GM20431 (cell line): ENCODE data around the gene C3orf20.

ENCODE experiments used
- in situ Hi-C: fragments of 300-500 bp; cut with MseI, MboI; formaldehyde crosslinking; loops from one replicate; pipeline ENCODE4 v1.15.0; 2020; ENCODE audit warnings: low sequenced_read_pairs; ENCODE audit not compliant: unreplicated experiment

C3orf20 gene

DNA sequence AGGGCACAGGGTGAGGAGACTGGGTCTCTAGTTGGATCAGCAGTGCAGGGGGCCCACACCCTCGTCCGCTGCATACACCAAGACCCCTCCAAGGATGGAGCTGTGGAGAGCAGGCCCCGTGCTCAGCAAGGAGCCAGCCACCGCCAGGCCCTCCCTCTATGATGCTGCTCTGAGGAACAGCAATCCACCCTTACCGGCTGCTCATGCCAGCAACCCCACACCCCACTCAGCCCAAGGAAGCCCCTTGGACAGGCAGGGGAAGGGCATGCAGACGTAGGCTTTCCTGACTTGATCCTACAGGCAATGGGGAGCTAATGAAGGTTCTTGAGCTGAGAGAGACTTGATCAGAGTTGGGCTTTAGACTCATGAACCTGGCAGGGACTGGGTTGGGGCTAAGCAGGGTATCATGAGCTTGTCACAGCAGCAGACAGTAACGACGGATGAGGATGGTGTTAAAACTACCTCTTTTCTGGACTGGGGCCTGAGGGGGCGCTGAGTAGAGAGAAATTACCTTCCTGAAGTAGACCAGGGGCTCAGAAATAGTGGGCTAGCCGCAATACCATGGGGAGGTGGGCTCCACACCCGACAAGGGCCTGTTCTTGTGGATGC lies 93.3 kb downstream of the C3orf20 start:
- in situ Hi-C loops: no loop called here

GRCh38 chr3:14768881-14769280 lies 93.9 kb downstream of the C3orf20 start:
- in situ Hi-C loops: no loop called here

DNA sequence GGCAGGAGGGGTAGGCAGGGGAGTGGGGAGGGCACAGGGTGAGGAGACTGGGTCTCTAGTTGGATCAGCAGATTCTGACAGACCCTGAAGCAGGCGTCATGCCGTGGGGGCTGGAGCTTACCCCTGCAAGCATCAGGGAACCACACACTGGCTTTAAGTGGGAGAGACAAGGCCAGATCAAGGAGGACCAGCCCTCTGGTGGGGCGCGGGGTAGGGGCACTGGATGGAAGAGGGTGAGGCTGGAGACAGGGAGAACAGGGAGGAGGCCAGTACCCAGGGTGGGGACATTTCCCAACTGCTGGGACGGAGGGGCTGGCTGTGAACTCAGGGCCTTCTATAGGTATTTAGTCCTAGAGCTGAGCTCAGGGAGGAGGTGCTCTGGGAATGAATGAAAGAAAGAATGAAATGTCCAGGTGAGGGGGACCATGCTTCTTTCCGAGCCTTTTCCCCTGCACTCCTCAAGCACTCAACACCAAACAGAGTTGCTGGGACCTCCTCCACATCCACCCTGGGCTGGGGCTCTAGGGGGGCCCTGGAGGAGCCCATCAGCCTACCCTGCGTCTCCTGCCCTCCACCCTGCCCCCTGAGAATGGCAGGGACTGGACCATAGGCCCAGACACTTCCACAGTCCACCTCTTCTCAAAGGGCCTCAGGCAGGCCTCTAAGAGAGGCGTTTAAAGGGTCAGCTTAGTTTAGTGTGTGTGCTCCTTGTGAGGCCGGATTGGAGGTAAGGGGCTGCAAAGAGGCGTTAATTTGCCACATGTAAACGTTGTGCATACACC lies 94.8 kb downstream of the C3orf20 start:
- in situ Hi-C loops: no loop called here

DNA sequence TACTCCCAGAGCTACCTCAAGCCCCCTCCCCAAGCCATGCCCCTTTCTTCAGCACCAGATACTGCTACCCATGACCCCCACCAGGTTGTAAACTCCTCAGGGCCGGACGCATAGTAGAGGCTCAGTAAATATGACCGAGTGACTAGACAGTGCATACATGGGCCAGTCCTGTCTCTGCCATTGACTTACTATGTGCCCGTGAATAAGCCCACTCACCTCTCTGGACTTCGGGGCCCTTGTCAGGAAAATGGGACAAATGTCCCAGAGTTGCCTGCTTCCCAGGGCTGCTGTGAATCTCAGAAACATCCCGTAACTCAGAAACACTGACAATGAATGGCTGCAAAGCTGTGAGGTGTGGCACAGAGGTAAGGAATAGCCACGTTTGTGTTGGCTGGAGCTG lies 95.7 kb downstream of the C3orf20 start:
- in situ Hi-C loops: no loop called here

GRCh38 chr3:14771593-14772497 lies 96.9 kb downstream of the C3orf20 start:
- in situ Hi-C loops: no loop called here

GRCh38 chr3:14772533-14773138 lies 97.7 kb downstream of the C3orf20 start:
- in situ Hi-C loops: no loop called here

DNA sequence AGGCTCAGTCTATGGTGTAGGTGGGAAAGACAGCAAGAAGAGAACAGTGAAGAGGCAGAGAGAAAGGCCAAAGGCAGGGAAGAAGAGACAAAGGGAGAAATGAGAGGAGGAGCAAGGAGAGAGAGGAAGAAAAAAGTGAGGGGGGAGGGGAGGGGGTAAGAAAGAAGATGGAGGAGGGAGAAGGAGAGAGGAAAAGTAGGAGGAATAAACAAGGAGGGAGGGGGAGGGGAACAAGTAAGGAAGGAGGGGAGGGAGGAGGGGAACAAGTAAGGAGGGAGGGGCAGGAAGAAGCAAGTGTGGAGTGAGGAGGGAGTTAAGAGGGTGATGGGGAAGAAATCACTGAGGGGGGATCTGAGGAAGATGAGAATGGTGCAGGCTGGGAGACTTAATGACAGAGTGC lies 98.3 kb downstream of the C3orf20 start:
- in situ Hi-C loops: no loop called here

- in situ Hi-C loops: no loop called here
Measured at GRCh38 chr3:14773691-14774128, 98.8 kb downstream of the C3orf20 start.

GRCh38 chr3:14774431-14774830 lies 99.5 kb downstream of the C3orf20 start:
- in situ Hi-C loops: no loop called here

DNA sequence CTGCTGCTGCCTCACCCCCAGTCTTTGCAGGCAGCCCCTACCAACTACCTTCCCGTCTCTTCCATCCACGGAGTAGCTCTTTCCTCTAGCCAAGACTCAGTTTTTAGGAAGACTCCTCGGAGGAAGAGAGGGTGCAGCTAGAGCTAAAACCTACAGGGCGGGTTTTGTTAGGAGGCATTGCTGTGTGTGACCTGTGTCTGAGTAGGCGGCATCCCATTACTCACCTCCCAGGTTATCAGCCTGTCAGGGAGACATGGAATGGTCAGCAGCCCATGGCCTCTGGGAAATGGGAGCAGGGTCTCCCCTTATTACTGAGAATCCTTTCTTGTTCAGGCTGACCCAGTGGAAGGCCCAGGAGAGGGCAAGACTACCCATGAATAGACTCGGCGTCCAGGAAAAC lies 100.1 kb downstream of the C3orf20 start:
- in situ Hi-C loops: no loop called here

GRCh38 chr3:14775563-14775962 lies 100.6 kb downstream of the C3orf20 start:
- in situ Hi-C loops: no loop called here

DNA sequence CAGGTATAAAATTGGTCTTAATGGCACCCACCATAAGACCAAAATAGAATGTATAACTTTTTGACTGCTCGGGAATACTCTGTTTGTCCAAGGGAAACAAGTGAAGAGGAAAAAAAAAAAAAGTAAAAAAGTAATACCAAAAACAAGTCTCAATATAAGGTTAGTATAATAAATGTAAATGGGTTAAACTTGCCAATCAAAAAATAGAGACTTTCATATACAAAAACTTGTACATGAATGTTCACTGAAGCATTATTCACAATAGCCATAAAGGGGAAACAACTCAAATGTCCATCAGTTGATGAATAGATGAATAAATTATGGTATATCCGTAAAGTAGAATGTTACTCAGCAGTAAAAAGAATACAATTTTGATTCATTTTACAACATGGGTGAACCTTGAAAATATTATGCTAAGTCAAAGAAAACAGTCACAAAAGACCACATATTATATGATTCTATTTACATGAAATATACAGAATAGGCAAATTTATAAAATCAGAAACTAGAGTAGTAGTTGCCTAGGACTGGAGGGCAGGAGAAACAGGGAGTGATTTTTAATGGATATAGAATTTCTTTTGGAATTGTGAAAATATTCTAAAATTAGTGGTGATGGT lies 104.2 kb downstream of the C3orf20 start:
- in situ Hi-C loops: no loop called here

GRCh38 chr3:14780927-14781507 lies 106.1 kb downstream of the C3orf20 start:
- in situ Hi-C loops: no loop called here

DNA sequence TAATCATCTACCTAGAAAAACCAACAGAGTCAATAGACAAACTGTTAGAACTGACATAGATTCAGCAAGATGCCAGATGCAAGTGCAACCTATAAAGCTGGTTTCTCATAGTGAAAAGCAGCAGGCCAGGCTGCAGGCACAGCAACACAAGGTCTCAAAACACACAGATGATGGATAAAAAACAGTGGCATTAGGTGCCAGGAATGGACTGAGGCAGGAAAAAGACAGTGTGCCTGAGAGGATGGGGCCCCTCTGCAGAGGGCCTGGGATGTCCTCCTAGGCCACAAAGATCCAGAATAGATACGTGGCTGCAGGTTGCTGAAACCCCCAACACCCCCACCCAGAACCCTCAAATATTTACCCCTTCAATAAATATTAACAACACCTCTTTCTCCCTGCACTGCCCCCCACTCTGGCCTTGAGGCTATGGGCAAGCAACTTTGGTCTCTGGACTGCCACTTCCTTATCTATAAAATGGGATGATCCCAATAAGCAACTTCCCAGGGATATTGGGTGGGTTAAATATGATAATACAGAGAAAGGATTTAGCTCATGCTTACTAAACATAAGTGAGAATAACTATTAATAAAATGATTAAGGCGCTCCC lies 108.6 kb downstream of the C3orf20 start:
- in situ Hi-C loops: no loop called here

GRCh38 chr3:14784087-14784681 lies 109.2 kb downstream of the C3orf20 start:
- in situ Hi-C loops: no loop called here

DNA sequence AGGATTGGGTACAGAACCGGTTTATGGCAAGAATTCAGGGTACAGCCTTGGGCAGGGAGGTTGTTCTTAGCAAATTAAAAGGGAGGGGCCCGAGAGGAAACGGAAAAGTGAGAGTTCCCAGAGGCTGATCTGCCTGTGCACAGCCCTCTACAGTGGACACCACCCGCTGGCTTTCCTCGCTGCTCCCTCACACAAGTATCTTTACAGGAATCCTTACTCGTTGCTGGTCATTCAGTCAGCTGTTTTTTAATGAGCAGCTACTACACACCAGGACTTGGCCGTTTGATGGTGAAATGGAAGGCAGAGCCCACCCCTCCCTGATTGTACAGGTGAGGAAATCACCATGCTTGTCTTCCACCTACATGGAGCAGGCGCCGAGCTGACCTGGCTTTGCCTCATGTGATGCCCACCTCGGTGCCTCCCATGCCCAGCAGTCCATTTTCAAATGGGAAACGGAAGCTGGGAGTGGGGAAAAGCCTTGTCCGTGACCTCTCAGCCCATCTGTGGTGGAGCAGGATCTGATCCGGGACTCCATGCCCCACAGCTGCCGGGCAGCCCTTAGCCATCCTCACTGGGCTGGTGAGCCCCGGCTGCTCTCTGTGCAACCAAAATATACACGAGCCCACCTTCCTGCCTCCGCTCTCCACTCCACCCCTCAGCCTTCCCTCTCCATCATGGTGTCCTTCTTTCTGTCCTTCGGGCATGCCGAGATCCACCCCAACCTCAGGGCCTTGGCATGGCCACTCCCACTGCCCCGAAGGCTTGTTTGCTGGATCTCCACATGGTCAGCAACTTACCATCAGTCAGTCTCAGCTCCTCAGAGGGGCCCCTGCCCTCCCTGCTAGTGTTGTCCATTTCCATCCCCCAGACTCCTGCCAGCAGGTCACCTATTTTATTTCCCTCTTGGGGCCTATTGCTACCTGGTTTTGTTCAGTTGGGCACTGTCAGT lies 110.5 kb downstream of the C3orf20 start:
- in situ Hi-C loops: no loop called here

DNA sequence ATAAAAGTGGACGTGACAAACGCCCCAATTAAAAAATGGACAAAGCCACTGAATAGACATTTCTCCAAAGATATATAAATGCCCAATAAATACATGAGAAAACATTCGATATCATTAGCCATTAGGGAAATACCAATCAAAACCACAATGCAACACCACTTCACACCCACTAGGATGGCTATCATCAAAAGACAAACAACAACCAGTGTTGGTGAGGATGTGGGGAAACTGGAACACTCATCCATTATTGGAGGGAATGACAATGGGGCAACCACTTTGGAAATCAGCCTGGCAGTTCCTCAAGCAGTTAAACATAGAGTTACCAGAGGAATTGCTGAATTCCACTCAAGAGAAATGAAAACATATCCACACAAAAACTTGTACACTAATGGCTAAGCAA lies 111.4 kb downstream of the C3orf20 start:
- in situ Hi-C loops: no loop called here

GRCh38 chr3:14787630-14788029 lies 112.7 kb downstream of the C3orf20 start:
- in situ Hi-C loops: no loop called here
